Fibroblast of lung (primary cell): ENCODE measurements around the gene LRRC42. TPM values are rescaled to one million over a fixed set of nuclear protein-coding genes. Genes with fewer than 3 reads are reported as not detected.
"Not testable (repeated sequence)": the region's sequence is repeated elsewhere in the genome, so short reads cannot be mapped to it uniquely, and the experiment has no call there.

Source experiments
- DNase-seq, 2 donors: peaks; one replicate each; pipeline versions ENCODE4 v3.0.0 to v3.0.0-alpha.2; 2010; ENCODE audit warnings: low read depth in 2 of 2
- H2AFZ ChIP-seq: 2 replicates; pipeline ENCODE4 v1.5.1; 2012; ENCODE audit warnings: low read length, control low read depth, inconsistent platforms
- H3K27ac ChIP-seq: 2 replicates; pipeline ENCODE4 v1.5.1; 2011; ENCODE audit warnings: low read length, control low read depth; ENCODE audit not compliant: insufficient read depth
- H3K27me3 ChIP-seq: 2 replicates; pipeline ENCODE4 v1.5.1; 2011; ENCODE audit warnings: mild to moderate bottlenecking, low read length; ENCODE audit not compliant: control insufficient read depth, insufficient read depth
- H3K36me3 ChIP-seq: 2 replicates; pipeline ENCODE4 v1.5.1; 2011; ENCODE audit warnings: low read length; ENCODE audit not compliant: control insufficient read depth, insufficient read depth
- H3K4me1 ChIP-seq: 2 replicates; pipeline ENCODE4 v1.5.1; 2011; ENCODE audit warnings: low read length; ENCODE audit not compliant: control insufficient read depth, insufficient read depth; ENCODE audit errors: extremely low read depth
- H3K4me2 ChIP-seq: 2 replicates; pipeline ENCODE4 v1.5.1; 2011; ENCODE audit warnings: low read length, control low read depth; ENCODE audit not compliant: insufficient read depth; ENCODE audit errors: extremely low read depth
- H3K4me3 ChIP-seq, 4 experiments: fragments of 200-600 bp in 1 of 4; sonication (generic) in 1 of 4; replicated peaks in 1 of 4; 2 replicates each; pipeline ENCODE4 v1.5.1; 2011 to 2016; ENCODE audit warnings: low read length in 4 of 4, low read depth in 3 of 4, mild to moderate bottlenecking in 3 of 4, control low read depth in 2 of 4, inconsistent platforms in 1 of 4, mixed read lengths in 1 of 4; ENCODE audit not compliant: insufficient read depth in 1 of 4; ENCODE audit errors: control extremely low read depth in 1 of 4
- H3K79me2 ChIP-seq: 2 replicates; pipeline ENCODE4 v1.5.1; 2012; ENCODE audit warnings: mild to moderate bottlenecking, low read length, inconsistent platforms; ENCODE audit not compliant: control insufficient read depth, insufficient read depth
- H3K9ac ChIP-seq: 2 replicates; pipeline ENCODE4 v1.5.1; 2011; ENCODE audit warnings: mild to moderate bottlenecking, low read length, control low read depth; ENCODE audit not compliant: insufficient read depth
- H3K9me3 ChIP-seq: 2 replicates; pipeline ENCODE4 v1.5.1; 2012; ENCODE audit warnings: low read depth, low read length; ENCODE audit not compliant: control insufficient read depth, insufficient read depth
- H4K20me1 ChIP-seq: 2 replicates; pipeline ENCODE4 v1.5.1; 2011; ENCODE audit warnings: low read length; ENCODE audit not compliant: control insufficient read depth, insufficient read depth; ENCODE audit errors: extremely low read depth
- CTCF ChIP-seq, 2 donors: IDR thresholded peaks in 1 of 2; conservative IDR thresholded peaks in 1 of 2; 1 replicate in 1 of 2; 2 replicates in 1 of 2; pipeline ENCODE4 v1.5.1; 2011 to 2012; ENCODE audit warnings: low read length in 2 of 2, control low read depth in 1 of 2, inconsistent platforms in 1 of 2, low read depth in 1 of 2, mild to moderate bottlenecking in 1 of 2
- EZH2 ChIP-seq: IDR thresholded peaks from 2 replicates; pipeline ENCODE4 v1.5.1; 2012; ENCODE audit warnings: low read length, control low read depth, mild to moderate bottlenecking; ENCODE audit errors: missing control alignments
- polyA plus RNA-seq, 2 donors: library from polyadenylated mRNA; depleted of rRNA in 1 of 2; stranded (reverse) in 1 of 2; unstranded in 1 of 2; fragments of >200 nt; gene quantifications; 2 replicates each; pipeline ENCODE4 v1.2.1, GENCODE V29; 2011 to 2012; ENCODE audit warnings: missing spikeins in 1 of 2
- total RNA-seq: library from RNA; depleted of rRNA; stranded (reverse); fragments of >200 nt; gene quantifications from 2 replicates; pipeline ENCODE4 v1.2.1, GENCODE V29; 2014

LRRC42 gene
- total and polyA plus RNA-seq, 2 donors (not counting 1 experiment from before 2014, with no cell fraction given): 34.0 to 50.2 TPM

- Histone ChIP-seq H3K4me1 (no peaks in the 10 kb centered on the region), H3K4me2 (no peak overlapping the region), H3K9me3 (no peaks in the 10 kb centered on the region), H3K4me3 (no peak overlapping the region), H4K20me1 (no peaks in the 10 kb centered on the region), H2AFZ (no peak overlapping the region), H3K27me3 (peaks cover 8% of the 10 kb centered on the region), H3K36me3 (no peaks in the 10 kb centered on the region), H3K27ac (no peak overlapping the region), H3K9ac (no peak overlapping the region), H3K79me2 (no peaks in the 10 kb centered on the region)
- DNase-seq: no peak
- no peak for TF ChIP-seq EZH2
- TF ChIP-seq CTCF (conservative IDR thresholded peaks at IDR 0.05 in 1 of 2, IDR thresholded peaks at IDR 0.05 in 1 of 2; ENCODE audit: low read depth in 1 of 2, low read length in 2 of 2): no peak
Observed at GRCh38 chr1:54002544-54003248, 56.5 kb downstream of the LRRC42 start.

GRCh38 chr1:54003249-54003646 is 57.1 kb downstream of the LRRC42 start:
- no peak overlapping the region for H3K4me3 ChIP-seq
- DNase-seq: no peak
- H3K4me2 ChIP-seq: no peak overlapping the region
- no peaks in the 10 kb centered on the region for H3K9me3 ChIP-seq
- peaks cover 13% of the 10 kb centered on the region for H3K27me3 ChIP-seq
- H3K36me3 ChIP-seq: no peaks in the 10 kb centered on the region
- TF ChIP-seq EZH2 (no peak), CTCF (conservative IDR thresholded peaks at IDR 0.05 in 1 of 2, IDR thresholded peaks at IDR 0.05 in 1 of 2; ENCODE audit: low read depth in 1 of 2, low read length in 2 of 2) (no peak)
- H3K27ac ChIP-seq: no peak overlapping the region
- no peak overlapping the region for H2AFZ ChIP-seq
- H3K79me2 ChIP-seq: no peaks in the 10 kb centered on the region
- no peaks in the 10 kb centered on the region for H3K4me1 ChIP-seq
- no peak overlapping the region for H3K9ac ChIP-seq
- H4K20me1 ChIP-seq: no peaks in the 10 kb centered on the region

- not testable (repeated sequence) for H3K27ac ChIP-seq, H3K36me3 ChIP-seq, H3K9me3 ChIP-seq, DNase-seq, H3K4me3 ChIP-seq, H4K20me1 ChIP-seq, H3K9ac ChIP-seq, H3K4me1 ChIP-seq, H3K4me2 ChIP-seq, H3K79me2 ChIP-seq, H2AFZ ChIP-seq
- H3K27me3 ChIP-seq: peaks cover 15% of the 10 kb centered on the region
Observed at GRCh38 chr1:54003750-54004480, 57.8 kb downstream of the LRRC42 start.
